ENCODE results near the gene CYP2U1.
"Not testable (repeated sequence)": the region's sequence is repeated elsewhere in the genome, so short reads cannot be mapped to it uniquely, and the experiment has no call there.

The CYP2U1 gene

DNA sequence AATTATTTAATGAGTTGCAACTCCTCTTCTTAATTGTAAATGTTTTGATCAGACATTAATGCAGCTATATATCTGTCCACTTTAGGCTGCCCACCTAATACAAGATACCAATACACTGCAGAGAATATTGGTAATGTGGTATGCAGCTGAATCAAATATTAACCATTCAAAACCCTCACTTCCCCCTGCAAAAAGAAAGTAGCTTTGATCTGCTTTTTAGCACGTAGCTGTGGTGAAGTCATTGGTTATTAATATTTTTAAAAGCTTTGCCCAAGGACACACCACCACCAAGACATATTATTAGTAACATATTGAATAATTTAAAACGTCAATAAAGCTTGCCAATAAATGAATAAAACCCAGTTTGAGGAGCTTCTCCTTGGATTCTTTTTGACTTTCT, 28.6 kb upstream of the CYP2U1 start:
- H3K27ac ChIP-seq = no peak overlapping the region
- TF ChIP-seq, protein P1, sequence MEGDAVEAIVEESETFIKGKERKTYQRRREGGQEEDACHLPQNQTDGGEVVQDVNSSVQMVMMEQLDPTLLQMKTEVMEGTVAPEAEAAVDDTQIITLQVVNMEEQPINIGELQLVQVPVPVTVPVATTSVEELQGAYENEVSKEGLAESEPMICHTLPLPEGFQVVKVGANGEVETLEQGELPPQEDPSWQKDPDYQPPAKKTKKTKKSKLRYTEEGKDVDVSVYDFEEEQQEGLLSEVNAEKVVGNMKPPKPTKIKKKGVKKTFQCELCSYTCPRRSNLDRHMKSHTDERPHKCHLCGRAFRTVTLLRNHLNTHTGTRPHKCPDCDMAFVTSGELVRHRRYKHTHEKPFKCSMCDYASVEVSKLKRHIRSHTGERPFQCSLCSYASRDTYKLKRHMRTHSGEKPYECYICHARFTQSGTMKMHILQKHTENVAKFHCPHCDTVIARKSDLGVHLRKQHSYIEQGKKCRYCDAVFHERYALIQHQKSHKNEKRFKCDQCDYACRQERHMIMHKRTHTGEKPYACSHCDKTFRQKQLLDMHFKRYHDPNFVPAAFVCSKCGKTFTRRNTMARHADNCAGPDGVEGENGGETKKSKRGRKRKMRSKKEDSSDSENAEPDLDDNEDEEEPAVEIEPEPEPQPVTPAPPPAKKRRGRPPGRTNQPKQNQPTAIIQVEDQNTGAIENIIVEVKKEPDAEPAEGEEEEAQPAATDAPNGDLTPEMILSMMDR (IDR thresholded peaks at IDR 0.05) = no peak
- no peak for TF ChIP-seq ZFX (IDR thresholded peaks at IDR 0.05; ENCODE audit: borderline replicate concordance)

DNA sequence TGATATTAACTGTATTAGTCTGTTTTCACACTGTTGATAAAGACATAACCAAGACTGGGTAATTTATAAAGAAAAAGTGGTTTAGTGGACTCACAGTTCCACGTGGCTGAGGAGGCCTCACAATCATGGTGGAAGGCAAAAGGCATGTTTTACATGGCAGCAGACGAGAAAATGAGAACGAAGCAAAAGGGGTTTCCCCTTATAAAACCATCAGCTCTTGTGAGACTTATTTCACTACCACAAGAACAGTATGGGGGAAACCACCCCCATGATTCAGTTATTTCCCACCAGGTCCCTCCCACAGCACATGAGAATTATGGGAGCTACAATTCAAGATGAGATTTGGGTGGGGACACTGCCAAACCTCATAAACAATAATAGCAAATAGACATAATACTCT, 26.3 kb upstream of the CYP2U1 start:
- H3K27ac ChIP-seq = not testable (repeated sequence)

DNA sequence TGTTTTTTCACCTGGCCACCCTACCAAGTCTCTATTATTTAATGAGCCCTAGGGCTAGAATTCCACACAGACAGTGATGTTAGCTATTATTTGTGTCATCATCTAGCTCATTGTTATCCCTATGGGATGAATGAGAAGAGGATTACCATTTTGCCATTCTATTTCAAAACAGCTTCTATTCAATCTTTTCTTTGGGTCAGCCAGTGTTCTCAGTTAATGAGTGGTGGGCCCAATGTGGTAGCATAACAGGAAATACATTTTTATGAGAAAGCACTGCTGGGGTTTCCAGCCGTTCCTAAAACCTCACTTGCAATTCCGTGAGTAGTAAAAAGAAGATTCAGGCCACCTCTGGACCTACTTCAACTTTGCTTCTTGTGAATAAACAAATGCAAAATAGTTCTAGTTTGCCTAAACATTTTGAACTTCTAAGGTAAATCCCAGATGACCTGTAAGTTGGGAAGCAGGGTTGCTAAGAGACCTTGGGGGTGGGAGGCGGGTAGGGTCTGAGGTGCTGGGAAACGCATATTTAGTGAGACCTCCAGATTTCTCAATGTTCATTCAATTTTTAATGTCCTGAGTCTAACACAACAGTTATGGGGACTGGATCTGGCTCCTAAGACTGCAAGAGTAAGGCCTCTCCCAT, 24.8 kb upstream of the CYP2U1 start:
- H3K27ac ChIP-seq = no peak overlapping the region
- TF ChIP-seq ZFX (IDR thresholded peaks at IDR 0.05; ENCODE audit: borderline replicate concordance) = no peak
- TF ChIP-seq, protein P1 (IDR thresholded peaks at IDR 0.05) = no peak

DNA sequence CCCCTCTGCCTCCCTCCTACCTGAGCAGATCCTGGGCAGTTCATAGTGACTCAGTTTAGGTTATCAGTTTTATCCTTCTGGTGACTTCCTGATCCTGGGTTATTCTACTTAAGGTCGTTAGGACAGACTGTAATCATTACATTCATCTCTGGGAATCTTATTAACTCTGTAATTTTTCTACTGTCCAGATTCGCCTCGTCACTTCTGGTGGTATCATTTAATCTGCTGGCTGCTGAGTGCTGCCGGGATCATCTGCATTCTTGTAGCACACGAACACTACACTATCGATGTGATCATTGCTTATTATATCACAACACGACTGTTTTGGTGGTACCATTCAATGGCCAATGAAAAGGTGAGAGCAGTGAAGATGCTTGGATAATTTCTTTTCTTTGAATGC, 23.0 kb upstream of the CYP2U1 start:
- TF ChIP-seq, protein P1 (IDR thresholded peaks at IDR 0.05) = no peak
- no peak for TF ChIP-seq ZFX (IDR thresholded peaks at IDR 0.05; ENCODE audit: borderline replicate concordance)
- H3K27ac ChIP-seq = no peak overlapping the region

DNA sequence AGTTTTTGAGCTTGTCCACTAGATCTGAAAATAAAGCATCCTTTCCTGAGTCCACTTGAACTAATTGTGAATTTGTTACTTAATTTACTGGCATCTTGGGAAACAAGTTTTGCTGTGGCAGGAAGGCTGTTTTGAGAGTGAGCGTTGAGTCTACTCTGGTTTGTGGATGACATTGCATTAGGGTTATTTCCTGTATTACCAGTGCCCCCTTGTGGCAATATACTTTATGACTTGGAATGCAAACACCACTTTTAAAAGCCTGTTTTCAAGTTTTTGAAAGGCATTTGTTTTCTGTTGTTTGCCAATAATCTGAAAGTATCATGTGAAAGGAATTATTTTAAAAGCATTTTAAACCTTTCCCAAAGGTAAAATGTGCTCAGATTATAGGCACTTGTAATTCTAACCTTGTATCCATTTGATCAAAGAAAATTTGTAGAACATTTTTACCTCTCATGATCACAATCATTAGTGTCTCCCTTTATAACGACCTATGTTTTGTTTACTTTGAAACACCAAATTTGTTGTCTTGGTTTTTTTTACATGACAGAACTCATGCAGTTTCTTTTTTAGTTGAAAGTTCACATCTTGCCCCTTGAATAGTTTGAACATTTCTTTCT, 18.0 kb upstream of the CYP2U1 start:
- no peak overlapping the region for H3K27ac ChIP-seq
- TF ChIP-seq ZFX (IDR thresholded peaks at IDR 0.05; ENCODE audit: borderline replicate concordance) = no peak
- TF ChIP-seq, protein P1 (IDR thresholded peaks at IDR 0.05) = peak; percentile 83

DNA sequence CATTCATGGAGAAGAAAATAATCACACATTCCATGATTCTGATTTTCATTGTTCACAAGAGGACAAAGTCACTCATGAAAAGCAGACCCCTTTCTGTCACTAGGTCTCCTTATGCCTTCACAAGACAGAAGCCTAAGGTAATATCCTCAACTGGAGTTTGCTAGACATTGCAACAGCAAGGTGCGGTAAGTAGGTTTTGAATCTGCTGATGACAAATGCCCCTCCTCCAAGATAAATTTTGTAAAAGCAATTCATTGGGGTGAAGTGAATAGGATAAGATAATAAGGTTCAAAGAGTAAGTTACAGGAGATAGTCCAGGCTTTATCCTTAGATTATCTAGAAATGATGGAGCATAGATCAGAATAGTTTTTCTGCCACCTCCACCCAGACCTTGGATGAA, 16.1 kb upstream of the CYP2U1 start:
- TF ChIP-seq, protein P1 (IDR thresholded peaks at IDR 0.05) = no peak
- TF ChIP-seq ZFX (IDR thresholded peaks at IDR 0.05; ENCODE audit: borderline replicate concordance) = no peak
- H3K27ac ChIP-seq = no peak overlapping the region

DNA sequence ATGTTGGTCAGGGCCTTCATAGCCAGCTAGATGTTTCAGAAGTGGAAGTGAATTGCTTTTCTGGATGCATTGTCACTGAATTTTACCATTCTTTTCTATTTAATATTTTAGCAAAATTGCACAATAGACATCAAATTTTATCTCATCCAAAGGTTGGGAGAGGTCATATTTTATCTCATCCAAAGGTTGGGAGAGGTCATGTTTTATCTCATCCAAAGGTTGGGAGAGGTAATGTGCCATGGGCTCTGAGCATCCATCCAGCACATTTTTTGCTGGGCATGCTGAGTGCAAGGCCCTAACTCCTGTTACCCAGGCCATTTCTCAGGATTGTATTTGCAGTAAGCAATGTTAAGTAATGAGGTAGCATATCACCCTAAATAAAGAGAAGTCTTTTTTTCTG, 14.7 kb upstream of the CYP2U1 start:
- H3K27ac ChIP-seq = no peak overlapping the region
- TF ChIP-seq ZFX (IDR thresholded peaks at IDR 0.05; ENCODE audit: borderline replicate concordance) = no peak
- TF ChIP-seq, protein P1 (IDR thresholded peaks at IDR 0.05) = no peak

DNA sequence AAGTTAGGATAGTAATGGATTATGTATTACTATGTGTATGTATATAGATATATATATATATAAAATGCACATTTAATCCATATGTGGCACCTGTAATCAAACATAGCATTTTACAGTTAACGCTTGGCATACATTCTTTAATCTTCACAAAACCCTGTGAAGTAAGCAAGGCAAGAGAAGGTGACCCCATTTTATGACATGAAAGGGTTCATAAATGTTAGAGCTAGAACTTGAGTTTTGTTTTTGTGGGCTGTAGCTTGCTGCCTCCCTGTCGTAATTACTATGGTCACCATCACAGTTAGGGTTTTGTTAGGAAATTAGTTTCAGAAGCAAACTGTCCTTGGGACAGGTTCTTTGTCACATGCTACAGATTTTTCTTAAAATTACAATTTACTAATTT, 13.8 kb upstream of the CYP2U1 start:
- no peak overlapping the region for H3K27ac ChIP-seq
- TF ChIP-seq, protein P1 (IDR thresholded peaks at IDR 0.05) = no peak
- no peak for TF ChIP-seq ZFX (IDR thresholded peaks at IDR 0.05; ENCODE audit: borderline replicate concordance)

All from 22Rv1 (cell line).